CD14-positive monocyte (primary cell): Measurements from ENCODE around the gene IPO9. TPM values are rescaled to one million over a fixed set of nuclear protein-coding genes. Genes with fewer than 3 reads are reported as not detected.

ENCODE experiments used
- DNase-seq, 3 donors: peaks; one replicate each; pipeline ENCODE4 v3.0.0-alpha.2; 2011 to 2022
- H2AFZ ChIP-seq: 2 replicates; pipeline ENCODE4 v1.6.0; 2012; ENCODE audit warnings: mild to moderate bottlenecking, low read depth, low read length, inconsistent platforms; ENCODE audit not compliant: insufficient read depth, poor library complexity, severe bottlenecking
- H3K27ac ChIP-seq, 2 donors: 1 replicate in 1 of 2; 2 replicates in 1 of 2; pipeline ENCODE4 v1.5.1; 2012 to 2013; ENCODE audit warnings: low read length in 2 of 2, control low read depth in 1 of 2, inconsistent platforms in 1 of 2, low read depth in 1 of 2, mild to moderate bottlenecking in 1 of 2
- H3K27me3 ChIP-seq, 2 donors: one replicate each; pipeline versions ENCODE4 v1.6.0 to v1.6.1; 2011 to 2013; ENCODE audit warnings: low read length in 2 of 2; ENCODE audit not compliant: control insufficient read depth in 2 of 2, insufficient read depth in 2 of 2
- H3K36me3 ChIP-seq, 2 donors: replicated peaks in 1 of 2; 1 replicate in 1 of 2; 2 replicates in 1 of 2; pipeline versions ENCODE4 v1.5.1 to v1.6.1; 2012 to 2013; ENCODE audit warnings: low read length in 2 of 2, control low read depth in 1 of 2, inconsistent platforms in 1 of 2, mild to moderate bottlenecking in 1 of 2; ENCODE audit not compliant: insufficient read depth in 2 of 2, control insufficient read depth in 1 of 2
- H3K4me1 ChIP-seq, 2 donors: 1 replicate in 1 of 2; 2 replicates in 1 of 2; pipeline versions ENCODE4 v1.5.1 to v1.6.1; 2012 to 2013; ENCODE audit warnings: low read length in 2 of 2, control low read depth in 1 of 2, inconsistent platforms in 1 of 2, mild to moderate bottlenecking in 1 of 2, moderate library complexity in 1 of 2; ENCODE audit not compliant: insufficient read depth in 2 of 2, control insufficient read depth in 1 of 2
- H3K4me2 ChIP-seq: replicated peaks from 2 replicates; pipeline ENCODE3; 2012; ENCODE audit warnings: low read length, moderate library complexity, mild to moderate bottlenecking; ENCODE audit not compliant: poor library complexity, severe bottlenecking; ENCODE audit errors: extremely low read depth
- H3K4me3 ChIP-seq, 3 experiments: fragments of 200-600 bp in 1 of 3; sonication (generic) in 1 of 3; replicated peaks in 1 of 3; 1 replicate in 2 of 3; 2 replicates in 1 of 3; pipeline ENCODE4 v1.5.1; 2011 to 2013; ENCODE audit warnings: low read length in 3 of 3, mild to moderate bottlenecking in 3 of 3, control low read depth in 2 of 3, low read depth in 2 of 3, inconsistent platforms in 1 of 3, moderate library complexity in 1 of 3
- H3K79me2 ChIP-seq: 2 replicates; pipeline ENCODE4 v1.6.0; 2012; ENCODE audit warnings: mild to moderate bottlenecking, control low read depth, inconsistent platforms, low read length, moderate library complexity; ENCODE audit not compliant: insufficient read depth
- H3K9ac ChIP-seq: 2 replicates; pipeline ENCODE4 v1.6.0; 2017; ENCODE audit warnings: low read length, mild to moderate bottlenecking; ENCODE audit not compliant: insufficient read depth, poor library complexity, severe bottlenecking
- H3K9me3 ChIP-seq, 2 donors: replicated peaks in 1 of 2; 1 replicate in 1 of 2; 2 replicates in 1 of 2; pipeline versions ENCODE4 v1.5.1 to v1.6.1; 2012 to 2013; ENCODE audit warnings: low read length in 2 of 2, control low read depth in 1 of 2; ENCODE audit not compliant: control insufficient read depth in 1 of 2, insufficient read depth in 1 of 2
- H4K20me1 ChIP-seq: 2 replicates; pipeline ENCODE4 v1.6.0; 2012; ENCODE audit warnings: mild to moderate bottlenecking, low read length, control low read depth, moderate library complexity; ENCODE audit not compliant: insufficient read depth
- H3K27ac Mint-ChIP-seq, 7 donors: one replicate each; pipeline ENCODE4 v1.8.0; 2020; ENCODE audit warnings: mild to moderate bottlenecking in 7 of 7, mixed read lengths in 7 of 7, moderate library complexity in 6 of 7, inconsistent platforms in 2 of 7
- H3K27me3 Mint-ChIP-seq, 3 donors: one replicate each; pipeline ENCODE4 v1.8.0; 2021 to 2022; ENCODE audit warnings: low read depth in 3 of 3, mild to moderate bottlenecking in 3 of 3, mixed read lengths in 3 of 3, moderate library complexity in 3 of 3, inconsistent platforms in 1 of 3
- H3K36me3 Mint-ChIP-seq, 2 donors: one replicate each; pipeline ENCODE4 v1.8.0; 2020; ENCODE audit warnings: mixed read lengths in 2 of 2, inconsistent platforms in 1 of 2, mild to moderate bottlenecking in 1 of 2
- H3K4me1 Mint-ChIP-seq: one replicate; pipeline ENCODE4 v1.8.0; 2020; ENCODE audit warnings: mild to moderate bottlenecking, mixed read lengths
- H3K4me3 Mint-ChIP-seq, 2 donors: one replicate each; pipeline ENCODE4 v1.8.0; 2020; ENCODE audit warnings: mild to moderate bottlenecking in 2 of 2, mixed read lengths in 2 of 2, moderate library complexity in 1 of 2
- H3K9me3 Mint-ChIP-seq, 7 donors: one replicate each; pipeline ENCODE4 v1.8.0; 2020 to 2022; ENCODE audit warnings: mixed read lengths in 7 of 7, mild to moderate bottlenecking in 6 of 7, moderate library complexity in 6 of 7, inconsistent platforms in 2 of 7
- CTCF ChIP-seq: fragments of 200-600 bp; IDR thresholded peaks from one replicate; pipeline ENCODE4 v1.8.0; 2022; ENCODE audit warnings: antibody characterized with exemption, mild to moderate bottlenecking
- WGBS: methylation state at CpG from one replicate; pipeline ENCODE4 v1.1.5; 2013; ENCODE audit warnings: missing lambda C conversion rate; ENCODE audit not compliant: insufficient coverage; 5-methylcytosine and 5-hydroxymethylcytosine counted together
- intact Hi-C, 2 donors: fragments of 100-400 bp; cut with micrococcal nuclease; formaldehyde crosslinking; loops; one replicate each; pipeline versions ENCODE4 v1.15.0 to v1.15.1; 2023
- polyA plus RNA-seq, 3 donors: library from polyadenylated mRNA; depleted of rRNA in 1 of 3; unstranded in 2 of 3; stranded (reverse) in 1 of 3; fragments of 300-500 nt in 2 of 3; fragments of >200 nt in 1 of 3; fragmentation: Illumina TruSeq in 2 of 3; gene quantifications; 1 replicate in 2 of 3; 2 replicates in 1 of 3; pipeline ENCODE4 v1.2.3, GENCODE V29; 2012 to 2021
- small RNA-seq: library from RNA; depleted of rRNA; stranded (forward); fragments of <200 nt; gene quantifications from one replicate; pipeline ENCODE3, GENCODE V24; 2012; ENCODE audit warnings: low read depth; ENCODE audit not compliant: insufficient read length

Gene IPO9
- polyA plus RNA-seq, 3 donors = 11.3 to 12.6 (median 12.0) TPM

GRCh38 chr1:201930137-201930536, 101.2 kb downstream of the IPO9 start:
- no peak for TF ChIP-seq CTCF
- H3K36me3 Mint-ChIP-seq = no peaks in the 10 kb centered on the region
- no peak overlapping the region for H2AFZ ChIP-seq

GRCh38 chr1:201930803-201931202, 101.8 kb downstream of the IPO9 start:
- Mint-ChIP-seq H3K4me3 (no peak overlapping the region), H3K36me3 (no peaks in the 10 kb centered on the region), H3K4me1 (no peaks in the 10 kb centered on the region), H3K27ac (no peak overlapping the region), H3K9me3 (peaks cover 0 to 2% (median 0%) of the 10 kb centered on the region in 7 donors), H3K27me3 (peaks cover 8 to 19% (median 13%) of the 10 kb centered on the region in 3 donors)
- Histone ChIP-seq H3K36me3 (no peaks in the 10 kb centered on the region), H3K4me2 (no peak overlapping the region), H3K9ac (no peak overlapping the region), H3K9me3 (no peaks in the 10 kb centered on the region), H4K20me1 (no peaks in the 10 kb centered on the region), H3K27ac (no peak overlapping the region), H3K79me2 (no peaks in the 10 kb centered on the region), H2AFZ (no peak overlapping the region), H3K27me3 (peaks cover 0 to 14% of the 10 kb centered on the region in 2 donors), H3K4me1 (no peaks in the 10 kb centered on the region), H3K4me3 (no peak overlapping the region)
- intact Hi-C loops = no loop called here
- DNase-seq = no peak
- WGBS = 92% methylated on average over 4 of the region's 5 CpGs
- TF ChIP-seq CTCF = no peak

More at GRCh38 chr1:201930137-201930536, 101.2 kb downstream of the IPO9 start:
- no peaks in the 10 kb centered on the region for H3K4me1 ChIP-seq
- H3K4me3 ChIP-seq = no peak overlapping the region
- no peak overlapping the region for H3K4me2 ChIP-seq
- no peaks in the 10 kb centered on the region for H3K79me2 ChIP-seq
- H3K36me3 ChIP-seq = no peaks in the 10 kb centered on the region
- Mint-ChIP-seq H3K4me3 (no peak overlapping the region), H3K27me3 (peaks cover 6 to 16% (median 13%) of the 10 kb centered on the region in 3 donors), H3K9me3 (peaks cover 0 to 2% (median 0%) of the 10 kb centered on the region in 7 donors), H3K4me1 (no peaks in the 10 kb centered on the region), H3K27ac (no peak overlapping the region)
- no peak overlapping the region for H3K9ac ChIP-seq
- H3K27ac ChIP-seq = no peak overlapping the region
- intact Hi-C loops = no loop called here
- no peak for DNase-seq
- peaks cover 0 to 14% of the 10 kb centered on the region in 2 donors for H3K27me3 ChIP-seq
- no peaks in the 10 kb centered on the region for H3K9me3 ChIP-seq
- no peaks in the 10 kb centered on the region for H4K20me1 ChIP-seq
- WGBS = 91% methylated on average over 4 of the region's 4 CpGs

Small RNAs within 50 kb of the gene (small RNA-seq; reads per million reads assigned to genes)
- gene MIR1231 (not detected), gene MIR6739 (not detected)

Other genes with a start within 250 kb of the IPO9 start
- 1 to 10 TPM; 1.5 to 3.1 (median 2.3) TPM for gene SHISA4, start 59.7 kb downstream of the IPO9 start, polyA plus RNA-seq
- not detected for gene LMOD1, start 117.4 kb downstream of the IPO9 start, polyA plus RNA-seq
- gene TIMM17A, start 126.3 kb downstream of the IPO9 start, polyA plus RNA-seq = 10 to 100 TPM; 27.4 to 50.3 (median 45.4) TPM
- 100 to 1,000 TPM; 108 to 153 (median 127) TPM for gene RNPEP, start 153.5 kb downstream of the IPO9 start, polyA plus RNA-seq
- gene ELF3, start 181.4 kb downstream of the IPO9 start, polyA plus RNA-seq = 10 to 100 TPM in 1 of 3 donors, not detected in 2; 10.2 TPM